ENCODE measurements around the gene KIAA1143.

KIAA1143 gene

GRCh38 chr3:44761424-44762169 lies at the start of gene KIAA1143, which contains the start of gene KIF15:
TSS of gene KIAA1143 (minus strand) at chr3:44761619. CDS start at chr3:44761602, 17 bp downstream.
TSS of gene KIF15 (plus strand) at chr3:44761794. CDS start at chr3:44761866, 72 bp downstream.
- peak; percentile 78 for DNase-seq (ENCODE audit: low read depth)

GRCh38 chr3:44805960-44806359 lies 44.5 kb upstream of the KIAA1143 start:
- no peak for DNase-seq (ENCODE audit: low read depth)

GRCh38 chr3:44803298-44803697 lies 41.9 kb upstream of the KIAA1143 start:
- DNase-seq (ENCODE audit: low read depth): no peak

GRCh38 chr3:44802011-44802410 lies 40.6 kb upstream of the KIAA1143 start:
- no peak for DNase-seq (ENCODE audit: low read depth)

- no peak for DNase-seq (ENCODE audit: low read depth)
These were observed 33.8 kb upstream of the KIAA1143 start for GRCh38 chr3:44795197-44795596.

- no peak for DNase-seq (ENCODE audit: low read depth)
These were observed 21.5 kb upstream of the KIAA1143 start for GRCh38 chr3:44782891-44783290.

- no peak for DNase-seq (ENCODE audit: low read depth)
These were observed 10.7 kb upstream of the KIAA1143 start for GRCh38 chr3:44772099-44772442.

GRCh38 chr3:44771424-44772098 lies 10.1 kb upstream of the KIAA1143 start:
- DNase-seq (ENCODE audit: low read depth): no peak

- no peak for DNase-seq (ENCODE audit: low read depth)
These were observed 2.8 kb upstream of the KIAA1143 start for GRCh38 chr3:44764248-44764647.

GRCh38 chr3:44762690-44763089 lies 1.3 kb upstream of the KIAA1143 start:
- no peak for DNase-seq (ENCODE audit: low read depth)

GRCh38 chr3:44762170-44762677 lies 805 bp upstream of the KIAA1143 start:
- DNase-seq (ENCODE audit: low read depth): peak; percentile 19

- no peak for DNase-seq (ENCODE audit: low read depth)
These were observed 357 bp downstream of the KIAA1143 start for GRCh38 chr3:44761101-44761423.

- no peak for DNase-seq (ENCODE audit: low read depth)
These were observed 26.7 kb downstream of the KIAA1143 start for GRCh38 chr3:44734646-44735168.

- DNase-seq (ENCODE audit: low read depth): no peak
These were observed 32.0 kb downstream of the KIAA1143 start, which contains the start of gene ZNF501 for GRCh38 chr3:44729384-44729910. TSS of gene ZNF501 (plus strand) at chr3:44729635. CDS start at chr3:44734422, 4,787 bp downstream.

- DNase-seq (ENCODE audit: low read depth): no peak
These were observed 39.4 kb downstream of the KIAA1143 start for GRCh38 chr3:44722103-44722401.

- no peak for DNase-seq (ENCODE audit: low read depth)
These were observed 40.0 kb downstream of the KIAA1143 start for GRCh38 chr3:44721231-44722102.

GRCh38 chr3:44712455-44713075 lies 48.9 kb downstream of the KIAA1143 start, which contains the start of gene ZNF502:
TSS of gene ZNF502 (plus strand) at chr3:44712660. CDS start at chr3:44720262, 7,602 bp downstream.
- no peak for DNase-seq (ENCODE audit: low read depth)

All from HS-5 (cell line).